SU-DHL-6 (cell line): ENCODE results near the gene ZPBP2.

Experiments
- H2AFZ ChIP-seq: fragments of 200-600 bp; sonication (generic); 2 replicates; pipeline ENCODE4 v1.6.1; 2014; ENCODE audit warnings: low read depth, mild to moderate bottlenecking, moderate library complexity, mixed read lengths, antibody characterized with exemption, low read length; ENCODE audit not compliant: severe bottlenecking
- H3F3A ChIP-seq: fragments of 200-600 bp; shearing (Covaris generic); 2 replicates; pipeline ENCODE4 v1.6.0; 2016; ENCODE audit warnings: antibody characterized with exemption, mild to moderate bottlenecking; ENCODE audit not compliant: insufficient read depth
- H3K27ac ChIP-seq: fragments of 200-600 bp; sonication (generic); 2 replicates; pipeline ENCODE4 v1.5.1; 2016; ENCODE audit warnings: low read depth, mild to moderate bottlenecking, low read length, moderate library complexity, mixed read lengths
- H3K27me3 ChIP-seq: fragments of 200-600 bp; sonication (generic), shearing (Covaris generic); 2 replicates; pipeline ENCODE4 v1.6.0; 2014; ENCODE audit warnings: mild to moderate bottlenecking, low read length
- H3K36me3 ChIP-seq: fragments of 200-600 bp; sonication (generic); 2 replicates; pipeline ENCODE4 v1.6.1; 2014; ENCODE audit warnings: mild to moderate bottlenecking, low read length, mixed read lengths
- H3K4me2 ChIP-seq: fragments of 300-600, 200-600 bp; shearing (Covaris generic), sonication (generic); 2 replicates; pipeline ENCODE4 v1.6.0; 2014; ENCODE audit warnings: low read length, low read depth, mild to moderate bottlenecking; ENCODE audit not compliant: poor library complexity, severe bottlenecking
- H3K4me3 ChIP-seq: fragments of 200-600 bp; sonication (generic); 2 replicates; pipeline ENCODE4 v1.5.1; 2014; ENCODE audit warnings: antibody characterized with exemption, low read length, mild to moderate bottlenecking, mixed read lengths; ENCODE audit not compliant: insufficient read depth, poor library complexity, severe bottlenecking
- H3K79me2 ChIP-seq: fragments of 200-600 bp; sonication (generic); 2 replicates; pipeline ENCODE4 v1.6.1; 2014; ENCODE audit warnings: mild to moderate bottlenecking, low read length, moderate library complexity; ENCODE audit not compliant: insufficient read depth
- H3K9ac ChIP-seq: fragments of 200-600 bp; sonication (generic); 2 replicates; pipeline ENCODE4 v1.7.0; 2014; ENCODE audit warnings: mild to moderate bottlenecking, low read length
- H3K9me2 ChIP-seq: fragments of 200-600 bp; sonication (generic); replicated peaks from 2 replicates; pipeline ENCODE4 v1.6.1; 2014; ENCODE audit warnings: low read length; ENCODE audit not compliant: insufficient read depth
- H3K9me3 ChIP-seq: fragments of 200-600 bp; sonication (generic); 2 replicates; pipeline ENCODE4 v1.6.1; 2014; ENCODE audit warnings: low read length, mixed read lengths; ENCODE audit not compliant: insufficient read depth
- H4K20me1 ChIP-seq: fragments of 200-600 bp; sonication (generic); 2 replicates; pipeline ENCODE4 v1.6.1; 2014; ENCODE audit warnings: low read depth, mild to moderate bottlenecking, antibody characterized with exemption, low read length, moderate library complexity, mixed read lengths
- EZH2phosphoT487 ChIP-seq: fragments of 200-600 bp; sonication (generic), shearing (Covaris generic); conservative IDR thresholded peaks from 2 replicates; pipeline ENCODE4 v1.6.1; 2018; ENCODE audit warnings: mild to moderate bottlenecking, antibody characterized with exemption, low read length, moderate library complexity, mixed read lengths
- TF ChIP-seq, protein P1 (sequence below): fragments of 200-600 bp; sonication (generic); IDR thresholded peaks from one replicate; pipeline ENCODE4 v1.5.1; 2017; ENCODE audit warnings: antibody characterized with exemption, mild to moderate bottlenecking, low read length, moderate library complexity; ENCODE audit not compliant: insufficient read depth, poor library complexity, severe bottlenecking

The ZPBP2 gene

DNA sequence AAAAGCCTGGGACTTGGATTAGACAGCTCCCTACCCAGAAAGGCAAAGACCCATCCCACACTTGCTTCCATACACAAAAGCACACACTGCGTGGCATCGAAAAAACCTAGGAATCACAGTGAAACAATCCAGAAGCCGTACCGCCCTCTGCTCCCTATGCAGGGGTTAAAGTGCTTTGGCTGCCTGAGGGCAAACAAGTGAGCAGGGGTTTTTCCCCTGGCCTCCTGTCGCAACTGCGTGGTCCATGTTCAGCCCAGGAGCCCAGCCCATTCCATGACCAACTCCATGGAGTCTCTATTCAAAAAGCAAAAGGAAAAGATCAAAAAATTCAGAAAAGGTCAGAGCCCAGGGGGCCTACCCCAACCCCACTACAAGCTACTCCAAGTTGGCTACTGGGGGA, 54.0 kb downstream of the ZPBP2 start:
- H3K4me3 ChIP-seq, result no peak overlapping the region
- no peaks in the 10 kb centered on the region for H3K27me3 ChIP-seq
- no peak overlapping the region for H2AFZ ChIP-seq
- no peaks in the 10 kb centered on the region for H3K9me3 ChIP-seq
- H3K4me2 ChIP-seq, result no peak overlapping the region
- H3K27ac ChIP-seq, result no peak overlapping the region
- peaks cover 28% of the 10 kb centered on the region for H3K79me2 ChIP-seq
- H4K20me1 ChIP-seq, result no peaks in the 10 kb centered on the region
- no peaks in the 10 kb centered on the region for H3F3A ChIP-seq
- H3K9ac ChIP-seq, result no peak overlapping the region
- TF ChIP-seq, protein P1, sequence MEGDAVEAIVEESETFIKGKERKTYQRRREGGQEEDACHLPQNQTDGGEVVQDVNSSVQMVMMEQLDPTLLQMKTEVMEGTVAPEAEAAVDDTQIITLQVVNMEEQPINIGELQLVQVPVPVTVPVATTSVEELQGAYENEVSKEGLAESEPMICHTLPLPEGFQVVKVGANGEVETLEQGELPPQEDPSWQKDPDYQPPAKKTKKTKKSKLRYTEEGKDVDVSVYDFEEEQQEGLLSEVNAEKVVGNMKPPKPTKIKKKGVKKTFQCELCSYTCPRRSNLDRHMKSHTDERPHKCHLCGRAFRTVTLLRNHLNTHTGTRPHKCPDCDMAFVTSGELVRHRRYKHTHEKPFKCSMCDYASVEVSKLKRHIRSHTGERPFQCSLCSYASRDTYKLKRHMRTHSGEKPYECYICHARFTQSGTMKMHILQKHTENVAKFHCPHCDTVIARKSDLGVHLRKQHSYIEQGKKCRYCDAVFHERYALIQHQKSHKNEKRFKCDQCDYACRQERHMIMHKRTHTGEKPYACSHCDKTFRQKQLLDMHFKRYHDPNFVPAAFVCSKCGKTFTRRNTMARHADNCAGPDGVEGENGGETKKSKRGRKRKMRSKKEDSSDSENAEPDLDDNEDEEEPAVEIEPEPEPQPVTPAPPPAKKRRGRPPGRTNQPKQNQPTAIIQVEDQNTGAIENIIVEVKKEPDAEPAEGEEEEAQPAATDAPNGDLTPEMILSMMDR, result no peak
- no peak for TF ChIP-seq EZH2phosphoT487
- no peaks in the 10 kb centered on the region for H3K9me2 ChIP-seq
- H3K36me3 ChIP-seq, result no peaks in the 10 kb centered on the region

DNA sequence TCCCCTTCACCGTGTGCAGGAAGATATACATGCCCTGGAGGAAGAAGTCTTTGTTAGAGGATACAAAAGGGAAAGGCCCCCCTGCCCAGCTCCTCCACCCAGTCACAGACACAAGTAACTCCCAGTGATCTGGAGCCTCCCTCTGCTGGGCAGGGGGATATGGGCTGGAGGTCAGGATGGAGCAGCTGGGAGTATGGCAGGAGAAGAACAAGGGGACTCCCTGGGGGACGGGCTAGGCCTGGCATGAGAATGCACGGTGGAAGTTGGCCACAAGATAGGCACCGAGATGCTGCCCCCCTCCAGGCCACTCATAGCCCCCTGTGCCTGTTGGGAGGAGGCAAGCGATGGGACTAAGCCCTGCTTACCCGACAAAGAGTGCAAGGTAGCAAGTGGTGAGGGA, 55.2 kb downstream of the ZPBP2 start:
- Histone ChIP-seq H3K36me3 (no peaks in the 10 kb centered on the region), H3K27me3 (no peaks in the 10 kb centered on the region), H3K9me2 (no peaks in the 10 kb centered on the region), H2AFZ (no peak overlapping the region), H3K27ac (no peak overlapping the region), H3K79me2 (peaks cover 31% of the 10 kb centered on the region), H4K20me1 (no peaks in the 10 kb centered on the region), H3K9ac (no peak overlapping the region), H3K9me3 (no peaks in the 10 kb centered on the region), H3K4me2 (no peak overlapping the region), H3K4me3 (no peak overlapping the region), H3F3A (no peaks in the 10 kb centered on the region)
- no peak for TF ChIP-seq EZH2phosphoT487
- TF ChIP-seq, protein P1, result no peak

DNA sequence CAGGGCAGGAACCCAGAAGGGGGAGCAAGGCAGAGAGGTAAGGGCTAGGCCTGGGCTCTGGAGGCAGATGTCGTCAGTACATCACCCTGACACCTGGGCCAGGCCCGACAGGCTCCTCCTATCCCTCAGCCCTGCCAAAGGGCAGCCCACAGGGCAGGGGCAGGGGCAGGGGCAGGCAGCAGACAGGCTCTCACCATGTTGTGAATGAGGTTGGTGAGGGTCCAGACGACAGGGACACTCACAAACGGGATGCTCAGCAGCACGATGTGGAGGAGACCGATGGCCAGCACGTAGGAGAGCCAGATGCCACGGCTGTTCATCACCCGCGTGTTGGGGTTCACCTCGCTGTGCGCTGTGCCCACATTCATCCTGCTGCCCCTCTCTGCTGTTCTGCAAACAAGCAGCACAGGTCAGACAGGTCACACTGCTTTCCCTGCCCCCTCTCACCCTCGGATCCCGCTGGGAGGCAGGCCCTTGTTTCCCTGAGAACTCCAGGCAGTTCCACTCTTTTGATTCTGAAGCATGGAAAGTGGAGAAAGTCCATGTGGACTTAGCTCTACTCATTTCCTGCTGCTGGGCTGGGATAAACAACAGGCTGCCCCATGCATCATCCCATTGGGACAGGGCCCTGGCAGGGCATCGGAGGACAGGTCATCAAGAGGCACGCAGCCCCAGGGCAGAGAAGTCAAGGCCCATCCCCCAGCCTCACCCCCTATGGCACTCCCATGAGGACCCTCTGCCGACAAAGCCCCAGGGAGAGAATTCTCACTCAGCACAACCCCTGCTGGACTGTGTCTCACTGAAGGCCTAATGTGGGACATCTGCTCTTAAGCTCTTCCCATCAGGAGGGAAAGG, 56.1 kb downstream of the ZPBP2 start:
- Histone ChIP-seq H3K9me3 (no peaks in the 10 kb centered on the region), H3K27ac (no peak overlapping the region), H2AFZ (no peak overlapping the region), H3K9ac (no peak overlapping the region), H3K9me2 (no peaks in the 10 kb centered on the region), H3K4me3 (no peak overlapping the region), H3K36me3 (no peaks in the 10 kb centered on the region), H3K79me2 (peaks cover 31% of the 10 kb centered on the region), H3K27me3 (no peaks in the 10 kb centered on the region), H3F3A (no peaks in the 10 kb centered on the region), H3K4me2 (no peak overlapping the region), H4K20me1 (no peaks in the 10 kb centered on the region)
- TF ChIP-seq, protein P1, result no peak
- TF ChIP-seq EZH2phosphoT487, result no peak
